ENCODE results near the gene ZNF197.

Gene ZNF197

DNA sequence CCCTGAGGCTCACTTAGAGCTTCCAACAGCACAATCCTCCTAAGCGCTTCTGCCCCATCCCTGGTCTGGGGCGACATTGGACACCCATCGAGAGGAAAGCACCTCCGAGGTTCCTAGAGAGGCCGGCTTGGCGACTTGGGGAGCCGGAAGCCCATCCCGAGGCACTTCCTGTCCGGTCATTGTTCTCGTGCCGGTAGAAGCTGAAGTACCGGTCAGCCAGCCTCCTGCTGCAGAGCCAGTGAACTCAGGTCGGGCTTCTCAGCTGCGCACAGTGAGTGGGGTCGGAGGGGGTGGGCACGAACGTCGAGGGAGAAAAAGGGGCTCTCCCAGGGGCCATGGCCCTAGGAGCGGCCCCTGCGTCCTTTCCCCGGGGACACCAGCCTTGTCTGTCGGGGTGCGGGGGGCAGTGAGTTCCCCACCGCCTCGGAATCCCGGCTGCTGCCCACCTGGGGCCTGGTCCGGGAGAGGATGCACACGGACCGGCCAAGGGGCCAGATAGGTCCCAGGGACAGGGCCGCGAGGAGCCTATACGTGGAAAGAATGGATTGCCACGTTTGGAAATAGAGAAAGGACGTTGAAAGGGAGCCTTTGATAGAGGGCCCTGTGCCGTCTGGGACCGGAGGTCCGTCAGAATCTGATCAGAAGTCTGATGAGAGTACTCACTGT, 23.9 kb downstream of the ZNF197 start, which contains the start of gene ZNF35:
Gene ZNF35 (plus strand): TSS at position 169 of the 666 bp plus-strand sequence. CDS start 2,336 bp downstream, outside the sequence.
- TF ChIP-seq, protein P1, sequence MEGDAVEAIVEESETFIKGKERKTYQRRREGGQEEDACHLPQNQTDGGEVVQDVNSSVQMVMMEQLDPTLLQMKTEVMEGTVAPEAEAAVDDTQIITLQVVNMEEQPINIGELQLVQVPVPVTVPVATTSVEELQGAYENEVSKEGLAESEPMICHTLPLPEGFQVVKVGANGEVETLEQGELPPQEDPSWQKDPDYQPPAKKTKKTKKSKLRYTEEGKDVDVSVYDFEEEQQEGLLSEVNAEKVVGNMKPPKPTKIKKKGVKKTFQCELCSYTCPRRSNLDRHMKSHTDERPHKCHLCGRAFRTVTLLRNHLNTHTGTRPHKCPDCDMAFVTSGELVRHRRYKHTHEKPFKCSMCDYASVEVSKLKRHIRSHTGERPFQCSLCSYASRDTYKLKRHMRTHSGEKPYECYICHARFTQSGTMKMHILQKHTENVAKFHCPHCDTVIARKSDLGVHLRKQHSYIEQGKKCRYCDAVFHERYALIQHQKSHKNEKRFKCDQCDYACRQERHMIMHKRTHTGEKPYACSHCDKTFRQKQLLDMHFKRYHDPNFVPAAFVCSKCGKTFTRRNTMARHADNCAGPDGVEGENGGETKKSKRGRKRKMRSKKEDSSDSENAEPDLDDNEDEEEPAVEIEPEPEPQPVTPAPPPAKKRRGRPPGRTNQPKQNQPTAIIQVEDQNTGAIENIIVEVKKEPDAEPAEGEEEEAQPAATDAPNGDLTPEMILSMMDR (IDR thresholded peaks at IDR 0.05; ENCODE audit: low read depth, low read length, missing control alignments), result no peak
- DNase-seq (ENCODE audit: low read depth), result peak; percentile 72
- peak within 1 kb of the TSS; percentile 89 for H3K4me3 ChIP-seq (ENCODE audit: low read depth, low read length)

- TF ChIP-seq, protein P1 (IDR thresholded peaks at IDR 0.05; ENCODE audit: low read depth, low read length, missing control alignments), result no peak
- DNase-seq (ENCODE audit: low read depth), result no peak
- H3K4me3 ChIP-seq (ENCODE audit: low read depth, low read length), result no peak overlapping the region
Measured at GRCh38 chr3:44649709-44650108, 24.9 kb downstream of the ZNF197 start.

DNA sequence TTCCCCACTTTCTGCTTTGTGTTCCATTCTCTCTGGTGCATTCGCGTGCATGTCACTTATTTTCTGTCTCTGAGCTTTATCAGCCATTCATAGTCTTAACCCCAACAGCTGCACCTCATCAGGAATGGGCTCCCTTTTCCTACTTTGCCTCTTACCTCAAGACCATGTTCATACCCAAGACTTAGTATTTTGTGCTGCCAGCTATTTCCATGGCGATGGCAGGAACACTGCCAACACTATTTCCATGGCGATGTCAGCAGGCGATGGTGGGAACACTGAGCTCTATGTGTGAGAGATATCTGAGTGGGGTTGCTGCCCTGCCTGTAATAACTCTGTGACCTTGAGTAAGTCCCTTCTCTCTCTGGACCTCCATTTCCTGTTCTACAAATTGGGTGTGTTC, 29.2 kb downstream of the ZNF197 start:
- no peak for DNase-seq (ENCODE audit: low read depth)
- no peak overlapping the region for H3K4me3 ChIP-seq (ENCODE audit: low read depth, low read length)
- TF ChIP-seq, protein P1 (IDR thresholded peaks at IDR 0.05; ENCODE audit: low read depth, low read length, missing control alignments), result no peak

DNA sequence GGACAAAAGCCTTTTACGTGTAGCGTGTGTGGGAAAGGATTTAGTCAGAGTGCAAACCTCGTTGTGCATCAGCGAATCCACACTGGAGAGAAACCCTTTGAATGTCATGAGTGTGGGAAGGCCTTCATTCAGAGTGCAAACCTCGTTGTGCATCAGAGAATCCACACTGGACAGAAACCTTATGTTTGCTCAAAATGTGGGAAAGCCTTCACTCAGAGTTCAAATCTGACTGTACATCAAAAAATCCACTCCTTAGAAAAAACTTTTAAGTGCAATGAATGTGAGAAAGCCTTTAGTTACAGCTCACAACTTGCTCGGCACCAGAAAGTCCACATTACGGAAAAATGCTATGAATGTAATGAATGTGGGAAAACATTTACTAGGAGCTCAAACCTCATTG, 34.2 kb downstream of the ZNF197 start:
- no peak overlapping the region for H3K4me3 ChIP-seq (ENCODE audit: low read depth, low read length)
- DNase-seq (ENCODE audit: low read depth), result no peak
- TF ChIP-seq, protein P1 (IDR thresholded peaks at IDR 0.05; ENCODE audit: low read depth, low read length, missing control alignments), result no peak

- DNase-seq (ENCODE audit: low read depth), result no peak
- TF ChIP-seq, protein P1 (IDR thresholded peaks at IDR 0.05; ENCODE audit: low read depth, low read length, missing control alignments), result no peak
- H3K4me3 ChIP-seq (ENCODE audit: low read depth, low read length), result no peak overlapping the region
Measured at GRCh38 chr3:44659434-44659833, 34.6 kb downstream of the ZNF197 start.

DNA sequence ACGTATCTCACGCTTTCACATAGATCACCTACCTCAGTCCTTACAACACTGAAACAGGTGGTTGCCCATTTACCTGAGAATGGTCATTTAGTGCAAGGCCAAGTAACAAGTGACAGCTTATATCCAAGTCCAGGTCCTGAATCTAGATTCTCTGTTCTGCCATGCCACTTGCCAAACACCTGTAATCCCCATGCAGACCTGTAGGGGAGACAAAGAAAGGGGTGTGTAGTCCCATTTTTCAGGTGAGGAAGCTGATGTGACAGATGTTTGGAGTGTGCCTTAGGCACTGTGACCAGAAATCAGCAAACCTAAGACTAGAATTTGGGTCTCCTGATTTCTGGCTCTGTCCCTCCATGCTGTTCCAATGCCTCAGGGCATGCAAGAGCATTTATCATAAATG, 36.4 kb downstream of the ZNF197 start:
- TF ChIP-seq, protein P1 (IDR thresholded peaks at IDR 0.05; ENCODE audit: low read depth, low read length, missing control alignments), result peak; percentile 47
- H3K4me3 ChIP-seq (ENCODE audit: low read depth, low read length), result no peak overlapping the region
- no peak for DNase-seq (ENCODE audit: low read depth)

DNA sequence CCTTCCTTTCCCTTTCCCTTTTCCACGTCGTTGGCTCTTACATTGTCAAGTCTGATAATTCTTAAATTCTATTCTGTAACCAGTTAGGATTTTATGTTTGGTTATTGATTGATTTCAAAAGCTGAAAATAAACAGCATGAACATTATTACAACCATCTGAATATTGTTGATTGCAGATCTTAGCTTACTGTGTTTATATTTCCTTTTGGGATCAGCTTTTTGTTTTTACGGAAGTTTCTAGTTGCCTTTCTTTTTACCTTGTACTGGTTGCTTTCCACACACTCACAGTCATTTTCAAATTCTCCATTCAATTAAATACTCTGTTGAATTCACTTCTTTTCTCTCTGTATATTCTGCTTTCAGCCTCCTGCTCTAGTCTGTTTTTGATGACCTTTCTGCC, 40.3 kb downstream of the ZNF197 start:
- no peak overlapping the region for H3K4me3 ChIP-seq (ENCODE audit: low read depth, low read length)
- TF ChIP-seq, protein P1 (IDR thresholded peaks at IDR 0.05; ENCODE audit: low read depth, low read length, missing control alignments), result no peak
- DNase-seq (ENCODE audit: low read depth), result no peak

Data from GM12864 (cell line).